ENCODE measurements around the gene POLRMT. TPM values are rescaled to one million over a fixed set of nuclear protein-coding genes. Genes with fewer than 3 reads are reported as not detected.
A peak's percentile ranks its signal among the peaks of the same experiment; 100 is the strongest.

The POLRMT gene
- total RNA-seq, 1 donor from 2014 or later: 29.0 TPM

- H3K4me3 ChIP-seq (ENCODE audit: low read depth, low read length): no peak overlapping the region
- FAIRE-seq (no peak), DNase-seq (ENCODE audit: low read depth) (no peak)
- H3K36me3 ChIP-seq (ENCODE audit: control insufficient read depth, insufficient read depth, low read length): peaks cover 28% of the 10 kb centered on the region
- no peak for TF ChIP-seq CTCF (IDR thresholded peaks at IDR 0.05; ENCODE audit: insufficient read depth, low read length, severe bottlenecking)
- H3K27me3 ChIP-seq (ENCODE audit: control insufficient read depth, insufficient read depth, low read length): no peaks in the 10 kb centered on the region
Observed at GRCh38 chr19:577439-578392, 55.6 kb downstream of the POLRMT start.

- DNase-seq (ENCODE audit: low read depth): no peak
- Histone ChIP-seq H3K27me3 (ENCODE audit: control insufficient read depth, insufficient read depth, low read length) (no peaks in the 10 kb centered on the region), H3K4me3 (ENCODE audit: low read depth, low read length) (no peak overlapping the region), H3K36me3 (ENCODE audit: control insufficient read depth, insufficient read depth, low read length) (peaks cover 26% of the 10 kb centered on the region)
- FAIRE-seq: no peak
- TF ChIP-seq CTCF (IDR thresholded peaks at IDR 0.05; ENCODE audit: insufficient read depth, low read length, severe bottlenecking): no peak
Observed at GRCh38 chr19:576768-577438, 56.4 kb downstream of the POLRMT start.

GRCh38 chr19:575527-576506 lies 57.5 kb downstream of the POLRMT start:
- peak overlapping the region; percentile 26 for H3K4me3 ChIP-seq (ENCODE audit: low read depth, low read length)
- TF ChIP-seq CTCF (IDR thresholded peaks at IDR 0.05; ENCODE audit: insufficient read depth, low read length, severe bottlenecking): no peak
- FAIRE-seq (no peak), DNase-seq (ENCODE audit: low read depth) (peak; percentile 80)
- peaks cover 17% of the 10 kb centered on the region for H3K36me3 ChIP-seq (ENCODE audit: control insufficient read depth, insufficient read depth, low read length)
- no peaks in the 10 kb centered on the region for H3K27me3 ChIP-seq (ENCODE audit: control insufficient read depth, insufficient read depth, low read length)

DNA sequence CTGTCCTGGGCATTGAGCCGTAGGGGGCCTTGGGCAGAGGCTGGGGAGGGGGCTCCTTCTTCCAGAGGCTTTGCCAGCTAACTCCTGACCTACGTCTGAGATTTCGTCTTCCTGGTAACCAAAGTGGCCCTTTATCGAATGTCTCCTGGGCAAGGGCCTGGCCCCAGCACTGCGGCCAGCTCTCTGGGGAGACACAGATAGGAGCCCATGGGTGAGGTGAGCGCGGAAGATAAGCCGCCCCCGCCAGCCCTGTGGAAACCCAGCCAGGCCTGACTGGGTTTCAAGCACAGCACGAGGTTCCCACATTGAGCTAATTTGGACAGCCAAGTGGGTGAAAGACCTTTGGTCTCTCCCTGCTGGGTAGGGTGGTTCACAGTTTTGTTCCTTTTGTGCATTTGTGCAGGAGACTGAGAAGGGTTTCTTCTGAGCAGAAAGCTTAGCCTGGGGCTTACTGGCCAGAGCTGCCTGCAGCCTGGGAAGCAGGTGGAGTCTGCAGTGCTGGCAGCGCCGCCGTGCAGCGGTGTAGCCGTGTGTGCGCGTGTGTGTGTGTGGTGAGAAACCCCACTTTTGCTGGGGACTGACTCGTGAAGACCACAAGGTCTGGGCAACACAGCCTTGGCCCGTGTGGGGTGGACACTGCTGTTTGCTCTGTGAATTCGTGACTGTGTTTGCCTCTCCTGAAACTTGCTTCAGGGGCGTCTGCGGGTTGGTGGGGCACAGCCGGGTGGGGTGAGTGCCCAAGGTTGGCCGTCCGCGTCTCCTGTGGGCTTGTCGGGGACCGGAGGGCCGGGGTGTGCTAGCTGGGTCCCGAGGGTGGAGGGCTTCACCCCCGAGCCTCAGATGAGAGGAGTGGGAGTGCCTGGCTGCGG lies 58.4 kb downstream of the POLRMT start:
- no peak for FAIRE-seq
- Histone ChIP-seq H3K4me3 (ENCODE audit: low read depth, low read length) (peak overlapping the region; percentile 26), H3K27me3 (ENCODE audit: control insufficient read depth, insufficient read depth, low read length) (no peaks in the 10 kb centered on the region), H3K36me3 (ENCODE audit: control insufficient read depth, insufficient read depth, low read length) (peaks cover 15% of the 10 kb centered on the region)
- no peak for DNase-seq (ENCODE audit: low read depth)
- TF ChIP-seq CTCF (IDR thresholded peaks at IDR 0.05; ENCODE audit: insufficient read depth, low read length, severe bottlenecking): no peak

- no peak for DNase-seq (ENCODE audit: low read depth)
Observed at GRCh38 chr19:573519-573825, 59.9 kb downstream of the POLRMT start.

More at GRCh38 chr19:573519-573825, 59.9 kb downstream of the POLRMT start:
- H3K4me3 ChIP-seq (ENCODE audit: low read depth, low read length): peak overlapping the region; percentile 90
- TF ChIP-seq CTCF (IDR thresholded peaks at IDR 0.05; ENCODE audit: insufficient read depth, low read length, severe bottlenecking): no peak
- H3K36me3 ChIP-seq (ENCODE audit: control insufficient read depth, insufficient read depth, low read length): peaks cover 11% of the 10 kb centered on the region
- no peak for FAIRE-seq
- no peaks in the 10 kb centered on the region for H3K27me3 ChIP-seq (ENCODE audit: control insufficient read depth, insufficient read depth, low read length)
